Activated CD8-positive, alpha-beta memory T cell treated with anti-CD3 and anti-CD28 coated beads for 4 hours (primary cell): ENCODE measurements around the gene GALP.
"Not testable (repeated sequence)": the region's sequence is repeated elsewhere in the genome, so short reads cannot be mapped to it uniquely, and the experiment has no call there.

Source experiments
- DNase-seq, 2 donors: peaks; one replicate each; pipeline ENCODE4 v3.0.0-alpha.2; 2020; ENCODE audit warnings: low read depth in 2 of 2

GALP gene

DNA sequence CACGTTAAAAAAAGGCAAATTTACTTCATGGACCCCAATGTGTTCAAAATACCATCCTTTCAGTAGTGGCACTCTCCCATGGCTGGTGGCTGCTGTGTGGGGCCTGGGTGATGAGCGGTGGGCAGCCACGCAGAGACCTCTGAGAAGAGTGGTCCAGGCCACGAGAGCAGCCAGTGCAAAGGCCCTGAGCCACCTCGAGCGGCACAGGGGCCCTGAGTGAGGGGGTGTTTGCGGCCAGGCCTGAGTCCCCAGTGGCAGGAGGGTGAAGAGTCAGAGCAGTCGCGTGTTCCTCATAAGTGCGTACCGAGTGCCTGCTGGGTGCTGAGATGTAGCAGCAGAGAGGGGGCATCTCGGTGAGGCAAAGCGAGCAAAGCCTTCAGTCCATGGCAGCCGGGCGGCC, 27.7 kb upstream of the GALP start:
- no peak for DNase-seq

DNA sequence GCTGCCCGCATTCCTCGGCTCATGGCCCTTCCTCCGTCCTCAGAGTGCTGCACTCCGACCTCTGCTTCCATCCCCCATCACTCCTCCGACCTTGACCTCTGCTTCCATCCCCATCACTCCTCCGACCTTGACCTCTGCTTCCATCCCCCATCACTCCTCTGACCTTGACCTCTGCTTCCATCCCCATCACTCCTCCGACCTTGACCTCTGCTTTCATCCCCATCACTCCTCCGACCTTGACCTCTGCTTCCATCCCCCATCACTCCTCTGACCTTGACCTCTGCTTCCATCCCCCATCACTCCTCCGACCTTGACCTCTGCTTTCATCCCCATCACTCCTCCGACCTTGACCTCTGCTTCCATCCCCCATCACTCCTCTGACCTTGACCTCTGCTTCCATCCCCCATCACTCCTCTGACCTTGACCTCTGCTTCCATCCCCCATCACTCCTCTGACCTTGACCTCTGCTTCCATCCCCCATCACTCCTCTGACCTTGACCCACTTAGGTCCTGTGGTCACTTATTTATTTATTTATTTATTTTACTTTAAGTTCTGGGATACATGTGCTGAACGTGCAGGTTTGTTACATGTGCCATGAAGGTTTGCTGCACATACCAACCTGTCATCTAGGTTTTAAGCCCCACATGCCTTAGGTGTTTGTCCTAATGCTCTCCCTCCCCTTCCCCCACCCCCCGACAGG, 26.7 kb upstream of the GALP start:
- not testable (repeated sequence) for DNase-seq

DNA sequence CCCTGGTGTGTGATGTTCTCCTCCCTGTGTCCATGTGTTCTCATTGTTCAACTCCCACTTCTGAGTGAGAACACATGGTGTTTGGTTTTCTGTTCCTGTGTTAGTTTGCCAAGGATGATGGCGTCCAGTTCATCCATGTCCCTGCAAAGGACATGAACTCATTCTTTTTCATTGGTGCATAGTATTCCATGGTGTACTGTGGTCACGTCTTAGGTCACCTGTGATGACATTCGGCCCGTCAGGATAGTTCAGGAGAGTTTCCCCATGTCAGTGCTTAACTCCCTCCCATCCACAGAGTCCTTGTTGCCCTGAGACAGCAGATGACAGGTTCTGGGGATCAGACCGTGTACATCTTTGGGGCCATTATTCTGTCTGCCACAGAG, 26.2 kb upstream of the GALP start:
- no peak for DNase-seq

DNA sequence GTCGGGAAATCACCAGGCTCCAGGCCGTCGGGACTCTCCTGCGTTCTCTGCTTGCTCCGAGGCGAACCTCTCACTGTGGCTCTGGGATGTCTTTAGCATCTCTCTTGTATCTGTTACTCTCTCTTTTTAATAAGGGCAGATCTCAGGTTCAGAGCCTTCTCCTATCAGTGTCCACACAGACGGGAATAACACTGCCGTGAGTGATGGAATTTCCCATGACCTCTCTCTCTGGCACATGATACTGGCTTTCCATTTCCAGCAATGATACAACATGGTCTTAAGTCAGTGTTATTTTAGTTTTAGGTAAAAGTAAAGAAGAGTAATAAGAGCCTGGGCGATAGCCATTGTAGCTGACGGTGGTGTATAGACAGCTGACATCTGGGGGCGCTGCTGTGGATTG, 25.4 kb upstream of the GALP start:
- DNase-seq: no peak

- DNase-seq: no peak
Observed at GRCh38 chr19:56152644-56153043, 23.2 kb upstream of the GALP start.

DNA sequence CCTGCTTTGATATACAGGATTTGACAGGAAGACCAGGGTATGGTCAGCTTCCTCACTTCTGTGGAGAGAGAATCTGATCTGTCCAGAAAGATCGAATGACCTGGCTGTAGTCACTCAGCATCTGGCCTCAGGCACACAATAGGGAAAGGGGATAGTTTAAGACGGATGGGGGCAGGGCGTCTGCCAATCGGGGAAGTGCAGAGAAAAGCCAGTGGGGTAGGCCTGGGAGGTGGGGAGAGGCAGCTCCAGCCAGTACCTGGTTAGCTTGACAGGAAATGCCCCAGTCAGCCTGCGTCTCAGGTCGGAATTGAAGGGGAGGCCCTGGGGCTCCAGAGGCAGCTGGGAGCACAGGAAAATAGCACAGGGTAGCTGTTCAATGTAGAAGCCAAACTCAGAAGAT, 22.3 kb upstream of the GALP start:
- no peak for DNase-seq

- DNase-seq: no peak
Observed at GRCh38 chr19:56155124-56155687, 20.6 kb upstream of the GALP start.

DNA sequence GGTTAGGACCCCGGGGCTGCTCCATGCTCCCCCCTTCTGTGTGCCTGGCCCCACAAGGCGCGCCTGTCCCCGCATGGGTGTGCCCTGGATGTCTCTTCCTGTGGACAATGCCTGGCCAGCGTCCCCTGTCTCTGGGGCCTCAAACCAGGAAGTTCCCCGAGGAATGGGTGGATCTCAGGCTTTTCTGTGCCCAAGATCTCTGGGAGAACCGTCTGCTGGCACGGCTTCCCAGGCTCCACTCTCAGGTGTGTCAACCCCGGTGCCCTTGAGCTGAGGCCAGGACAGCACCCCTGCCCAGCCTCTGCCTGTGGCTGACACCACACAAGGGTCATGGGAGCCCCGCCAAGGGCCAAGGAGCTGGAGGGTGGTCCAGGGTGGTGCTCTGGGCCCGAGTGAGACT, 19.0 kb upstream of the GALP start:
- no peak for DNase-seq

DNA sequence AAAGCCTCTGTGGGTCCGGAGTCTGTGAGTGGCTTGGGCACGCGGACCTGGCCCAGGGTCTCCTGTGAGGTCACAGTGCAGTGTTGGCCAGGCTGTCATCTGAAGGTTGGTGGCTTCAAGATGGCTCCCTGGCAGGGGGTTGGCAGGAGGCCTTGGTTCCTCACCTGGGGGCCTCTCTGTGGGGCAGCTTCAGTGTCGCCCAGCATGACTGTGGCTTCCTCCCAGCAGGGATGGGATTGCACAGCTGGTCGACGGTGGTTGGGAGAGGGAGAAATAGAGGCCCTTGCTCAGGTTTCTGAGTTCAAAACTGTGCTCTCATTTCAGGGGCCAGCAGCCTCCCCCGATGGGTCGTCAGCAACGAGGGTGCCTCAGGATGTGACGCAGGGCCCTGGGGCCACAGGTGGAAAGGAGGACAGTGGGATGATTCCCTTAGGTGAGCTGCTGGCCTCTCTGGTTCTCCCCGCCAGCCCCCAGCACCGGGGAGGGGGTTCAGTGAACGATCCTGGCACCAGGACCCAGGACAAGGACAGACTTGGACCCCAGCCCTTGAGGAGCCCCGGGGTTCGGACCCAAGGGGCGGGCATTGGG, 17.5 kb upstream of the GALP start:
- DNase-seq: no peak

DNA sequence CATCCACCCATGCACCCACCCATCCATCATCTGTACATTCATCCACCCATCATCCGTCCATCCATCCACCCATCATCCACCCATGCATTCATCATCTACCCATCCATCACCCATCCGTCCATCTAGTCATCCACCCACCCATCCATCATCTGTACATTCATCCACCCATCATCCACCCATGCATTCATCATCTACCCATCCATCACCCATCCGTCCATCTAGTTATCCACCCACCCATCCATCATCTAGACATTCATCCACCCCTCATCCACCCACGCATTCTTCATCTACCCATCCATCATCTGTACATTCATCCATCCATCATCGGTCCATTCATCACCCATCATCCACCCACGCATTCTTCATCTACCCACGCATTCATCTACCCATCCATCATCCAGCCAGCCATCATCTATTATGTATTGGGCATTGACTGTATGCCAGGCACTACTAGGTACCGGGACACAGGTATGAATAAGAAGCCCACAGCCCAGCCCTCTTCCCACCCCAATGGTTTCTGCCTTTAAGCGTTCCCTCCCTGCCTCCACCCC, 16.7 kb upstream of the GALP start:
- DNase-seq: no peak

GRCh38 chr19:56159622-56160271, 16.1 kb upstream of the GALP start:
- no peak for DNase-seq

- DNase-seq: no peak
Observed at GRCh38 chr19:56161534-56161933, 14.3 kb upstream of the GALP start.

- DNase-seq: no peak
Observed at GRCh38 chr19:56162258-56162657, 13.6 kb upstream of the GALP start.

GRCh38 chr19:56163097-56163496, 12.7 kb upstream of the GALP start:
- no peak for DNase-seq

- DNase-seq: no peak
Observed at GRCh38 chr19:56167064-56167578, 8.7 kb upstream of the GALP start.

DNA sequence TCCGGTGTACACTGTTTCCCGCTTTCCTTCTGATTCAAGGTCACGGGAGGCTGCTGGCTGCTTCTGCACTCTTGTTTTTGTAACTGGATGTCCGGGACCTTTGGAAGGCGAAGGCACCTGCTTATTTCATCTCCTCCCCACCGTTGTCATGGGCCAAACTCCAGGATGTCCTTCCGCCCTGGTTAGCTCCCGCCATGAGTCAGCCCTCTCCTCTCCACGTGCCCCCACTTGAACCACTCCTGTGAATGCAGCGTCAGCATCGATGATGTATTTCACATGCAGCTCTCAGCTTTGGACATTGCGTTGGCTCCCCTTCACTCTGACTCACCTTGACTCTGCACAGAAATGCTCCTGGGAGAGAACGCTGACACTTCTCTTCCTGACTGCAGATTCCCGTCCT, 5.5 kb upstream of the GALP start:
- no peak for DNase-seq

- no peak for DNase-seq
Observed at GRCh38 chr19:56174086-56174485, 1.7 kb upstream of the GALP start.

DNA sequence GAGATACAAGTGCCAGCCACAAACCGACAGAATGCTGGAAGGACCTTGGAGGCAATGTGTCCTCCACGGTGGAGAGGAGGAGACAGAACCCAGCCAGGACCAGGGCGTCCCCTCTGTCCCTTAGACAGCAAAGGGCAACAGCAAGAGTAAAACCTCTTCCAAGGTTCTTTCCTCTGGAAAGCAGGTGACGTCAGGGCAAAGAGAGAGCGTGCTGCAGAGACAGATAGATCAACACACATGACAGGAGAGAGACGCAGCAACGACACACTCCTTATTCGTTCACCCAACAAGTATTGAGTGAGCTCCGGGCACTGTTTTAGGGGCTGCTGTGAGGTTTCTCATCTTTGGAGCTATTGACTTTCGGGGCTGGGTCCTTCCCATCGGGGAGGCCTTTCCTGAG, 1.3 kb upstream of the GALP start:
- no peak for DNase-seq

DNA sequence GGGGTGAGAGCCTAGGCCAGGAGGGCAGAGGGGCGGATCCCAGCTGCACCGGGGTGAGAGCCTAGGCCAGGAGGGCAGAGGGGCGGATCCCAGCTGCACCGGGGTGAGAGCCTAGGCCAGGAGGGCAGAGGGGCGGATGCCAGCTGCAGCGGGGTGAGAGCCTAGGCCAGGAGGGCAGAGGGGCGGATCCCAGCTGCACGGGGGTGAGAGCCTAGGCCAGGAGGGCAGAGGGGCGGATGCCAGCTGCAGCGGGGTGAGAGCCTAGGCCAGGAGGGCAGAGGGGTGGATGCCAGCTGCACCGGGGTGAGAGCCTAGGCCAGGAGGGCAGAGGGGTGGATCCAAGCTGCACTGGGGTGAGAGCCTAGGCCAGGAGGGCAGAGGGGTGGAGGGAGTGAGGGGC, 502 bp downstream of the GALP start:
- DNase-seq: not testable (repeated sequence)

DNA sequence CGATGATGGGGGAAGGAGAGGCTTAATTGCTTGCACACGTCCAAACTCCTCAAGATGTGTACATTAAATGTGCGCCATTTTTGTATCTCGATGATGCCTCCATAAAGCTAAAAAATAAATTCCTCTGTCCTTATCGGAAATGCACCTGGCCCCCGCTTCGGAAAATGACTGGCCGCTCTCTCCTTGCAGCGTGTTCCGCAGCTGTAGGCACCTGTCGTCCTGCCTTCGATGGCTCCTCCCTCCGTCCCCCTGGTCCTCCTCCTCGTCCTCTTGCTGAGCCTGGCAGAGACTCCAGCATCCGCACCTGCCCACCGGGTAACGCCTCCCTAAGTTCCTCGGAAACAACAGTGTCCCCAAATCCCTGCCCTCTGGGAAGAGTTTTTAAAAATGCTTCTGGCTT, 1.1 kb downstream of the GALP start:
- DNase-seq: no peak

GRCh38 chr19:56177564-56178243, 1.9 kb downstream of the GALP start:
- no peak for DNase-seq

GRCh38 chr19:56189785-56190184, 14.0 kb downstream of the GALP start:
- DNase-seq: no peak
